ENCODE data around the gene HRH2. TPM values are rescaled to one million over a fixed set of nuclear protein-coding genes. Genes with fewer than 3 reads are reported as not detected.

Gene HRH2
- total and polyA plus RNA-seq, 2 donors (not counting 1 experiment from before 2014, with no cell fraction given) = 0.03 TPM; not detected in 1

DNA sequence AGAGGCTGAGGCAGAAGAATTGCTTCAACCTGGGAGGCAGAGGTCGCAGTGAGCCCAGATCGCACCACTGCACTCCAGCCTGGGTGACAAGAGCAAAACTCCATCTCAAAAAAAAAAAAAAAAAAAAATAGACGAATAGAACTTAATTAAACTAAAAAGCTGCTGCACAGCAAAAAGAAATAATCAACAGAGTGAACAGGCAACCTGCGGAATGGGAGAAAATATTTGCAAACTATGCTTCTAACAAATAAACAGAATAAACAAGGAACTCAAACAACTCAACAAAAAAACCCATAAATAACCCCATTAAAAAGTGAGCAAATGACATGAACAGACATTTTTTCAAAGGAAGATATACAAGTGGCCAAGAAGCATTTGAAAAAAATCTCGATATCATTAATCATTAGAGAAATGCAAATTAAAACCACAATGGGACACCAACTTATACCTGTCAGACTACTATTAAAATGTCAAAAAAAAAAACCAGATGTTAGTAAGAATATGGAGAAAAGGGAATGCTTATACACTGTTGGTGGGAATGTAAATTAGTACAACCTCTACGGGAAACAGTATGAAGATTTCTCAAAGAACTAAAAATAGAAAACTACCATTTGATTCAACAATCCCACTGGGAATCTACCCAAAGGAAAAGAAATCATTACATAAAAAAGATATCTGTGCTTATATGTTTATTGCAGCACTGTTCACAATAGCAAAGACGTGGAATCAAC lies 21.9 kb upstream of the HRH2 start:
- no peak overlapping the region for H3K27ac ChIP-seq (ENCODE audit: insufficient read depth, low read length)
- TF ChIP-seq CTCF (conservative IDR thresholded peaks at IDR 0.05 in 1 of 2, IDR thresholded peaks at IDR 0.05 in 1 of 2; ENCODE audit: low read depth in 1 of 2, low read length in 2 of 2) = no peak
- TF ChIP-seq EZH2 (IDR thresholded peaks at IDR 0.05; ENCODE audit: low read length, missing control alignments) = no peak
- H3K79me2 ChIP-seq (ENCODE audit: control insufficient read depth, insufficient read depth, low read length) = no peaks in the 10 kb centered on the region
- no peaks in the 10 kb centered on the region for H3K36me3 ChIP-seq (ENCODE audit: control insufficient read depth, insufficient read depth, low read length)
- no peaks in the 10 kb centered on the region for H3K4me1 ChIP-seq (ENCODE audit: control insufficient read depth, extremely low read depth, insufficient read depth, low read length)
- H4K20me1 ChIP-seq (ENCODE audit: control insufficient read depth, extremely low read depth, insufficient read depth, low read length) = no peaks in the 10 kb centered on the region
- no peaks in the 10 kb centered on the region for H3K27me3 ChIP-seq (ENCODE audit: control insufficient read depth, insufficient read depth, low read length)
- DNase-seq (ENCODE audit: low read depth in 2 of 2) = no peak
- no peak overlapping the region for H3K9ac ChIP-seq (ENCODE audit: insufficient read depth, low read length)
- no peak overlapping the region for H3K4me3 ChIP-seq (replicated peaks in 1 of 4; ENCODE audit: control extremely low read depth in 1 of 4, insufficient read depth in 1 of 4, low read depth in 3 of 4, low read length in 4 of 4)
- no peaks in the 10 kb centered on the region for H3K9me3 ChIP-seq (ENCODE audit: control insufficient read depth, insufficient read depth, low read depth, low read length)
- H3K4me2 ChIP-seq (ENCODE audit: extremely low read depth, insufficient read depth, low read length) = no peak overlapping the region
- H2AFZ ChIP-seq (ENCODE audit: low read length) = no peak overlapping the region

- Histone ChIP-seq H3K9me3 (ENCODE audit: control insufficient read depth, insufficient read depth, low read depth, low read length) (no peaks in the 10 kb centered on the region), H3K36me3 (ENCODE audit: control insufficient read depth, insufficient read depth, low read length) (no peaks in the 10 kb centered on the region), H3K4me2 (ENCODE audit: extremely low read depth, insufficient read depth, low read length) (no peak overlapping the region), H3K79me2 (ENCODE audit: control insufficient read depth, insufficient read depth, low read length) (no peaks in the 10 kb centered on the region), H3K27ac (ENCODE audit: insufficient read depth, low read length) (no peak overlapping the region), H2AFZ (ENCODE audit: low read length) (no peak overlapping the region), H4K20me1 (ENCODE audit: control insufficient read depth, extremely low read depth, insufficient read depth, low read length) (no peaks in the 10 kb centered on the region), H3K4me3 (replicated peaks in 1 of 4; ENCODE audit: control extremely low read depth in 1 of 4, insufficient read depth in 1 of 4, low read depth in 3 of 4, low read length in 4 of 4) (no peak overlapping the region), H3K27me3 (ENCODE audit: control insufficient read depth, insufficient read depth, low read length) (no peaks in the 10 kb centered on the region), H3K9ac (ENCODE audit: insufficient read depth, low read length) (no peak overlapping the region), H3K4me1 (ENCODE audit: control insufficient read depth, extremely low read depth, insufficient read depth, low read length) (no peaks in the 10 kb centered on the region)
- no peak for DNase-seq (ENCODE audit: low read depth in 2 of 2)
- TF ChIP-seq CTCF (conservative IDR thresholded peaks at IDR 0.05 in 1 of 2, IDR thresholded peaks at IDR 0.05 in 1 of 2; ENCODE audit: low read depth in 1 of 2, low read length in 2 of 2) (no peak), EZH2 (IDR thresholded peaks at IDR 0.05; ENCODE audit: low read length, missing control alignments) (no peak)
Measured at GRCh38 chr5:175638305-175638704, 19.6 kb upstream of the HRH2 start.

- no peaks in the 10 kb centered on the region for H3K9me3 ChIP-seq (ENCODE audit: control insufficient read depth, insufficient read depth, low read depth, low read length)
- TF ChIP-seq CTCF (conservative IDR thresholded peaks at IDR 0.05 in 1 of 2, IDR thresholded peaks at IDR 0.05 in 1 of 2; ENCODE audit: low read depth in 1 of 2, low read length in 2 of 2) (no peak), EZH2 (IDR thresholded peaks at IDR 0.05; ENCODE audit: low read length, missing control alignments) (no peak)
- H4K20me1 ChIP-seq (ENCODE audit: control insufficient read depth, extremely low read depth, insufficient read depth, low read length) = no peaks in the 10 kb centered on the region
- H2AFZ ChIP-seq (ENCODE audit: low read length) = no peak overlapping the region
- no peak overlapping the region for H3K9ac ChIP-seq (ENCODE audit: insufficient read depth, low read length)
- H3K36me3 ChIP-seq (ENCODE audit: control insufficient read depth, insufficient read depth, low read length) = no peaks in the 10 kb centered on the region
- DNase-seq (ENCODE audit: low read depth in 2 of 2) = no peak
- H3K27ac ChIP-seq (ENCODE audit: insufficient read depth, low read length) = no peak overlapping the region
- no peaks in the 10 kb centered on the region for H3K79me2 ChIP-seq (ENCODE audit: control insufficient read depth, insufficient read depth, low read length)
- no peak overlapping the region for H3K4me3 ChIP-seq (replicated peaks in 1 of 4; ENCODE audit: control extremely low read depth in 1 of 4, insufficient read depth in 1 of 4, low read depth in 3 of 4, low read length in 4 of 4)
- H3K27me3 ChIP-seq (ENCODE audit: control insufficient read depth, insufficient read depth, low read length) = no peaks in the 10 kb centered on the region
- no peaks in the 10 kb centered on the region for H3K4me1 ChIP-seq (ENCODE audit: control insufficient read depth, extremely low read depth, insufficient read depth, low read length)
- H3K4me2 ChIP-seq (ENCODE audit: extremely low read depth, insufficient read depth, low read length) = no peak overlapping the region
Measured at GRCh38 chr5:175640106-175640775, 17.6 kb upstream of the HRH2 start.

Data from fibroblast of lung (primary cell).